ENCODE measurements around the gene SFT2D3. TPM values are rescaled to one million over a fixed set of nuclear protein-coding genes. Genes with fewer than 3 reads are reported as not detected.

The SFT2D3 gene
- total RNA-seq: 5.7 and 6.7 TPM in 2 replicates

DNA sequence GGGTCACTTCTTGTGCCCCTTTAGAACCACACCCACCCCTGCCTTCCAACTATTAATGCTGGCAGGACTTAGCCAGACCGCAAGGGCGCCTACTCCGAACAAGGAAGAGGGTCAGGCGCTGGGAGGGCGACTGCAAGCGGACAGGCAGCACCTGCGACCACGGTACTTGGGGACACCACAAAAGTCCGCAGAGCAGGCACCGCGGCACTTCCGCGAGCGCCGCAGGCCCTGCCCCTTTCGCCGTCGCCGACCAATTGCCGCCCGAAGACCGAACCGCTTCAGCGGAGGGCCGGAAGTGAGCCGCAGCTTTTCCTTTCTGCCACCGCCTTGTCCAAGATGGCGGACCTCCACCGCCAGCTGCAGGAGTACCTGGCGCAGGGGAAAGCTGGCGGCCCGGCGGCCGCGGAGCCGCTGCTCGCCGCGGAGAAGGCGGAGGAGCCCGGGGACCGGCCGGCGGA lies at the start of gene SFT2D3:
SFT2D3 (plus strand) TSS at position 305 of the 458 bp plus-strand sequence; CDS start at position 337, 32 bp downstream.
- DNase-seq (ENCODE audit: low read depth): peak; percentile 38
- peak within 1 kb of the TSS; percentile 67 for H3K4me3 ChIP-seq (ENCODE audit: low read depth, low read length)
- no peak for TF ChIP-seq CTCF (conservative IDR thresholded peaks at IDR 0.05; ENCODE audit: low read depth, low read length)

GRCh38 chr2:127651971-127652550 lies 49.2 kb upstream of the SFT2D3 start:
- no peak for DNase-seq (ENCODE audit: low read depth)
- no peak for TF ChIP-seq CTCF (conservative IDR thresholded peaks at IDR 0.05; ENCODE audit: low read depth, low read length)

GRCh38 chr2:127652786-127653357 lies 48.4 kb upstream of the SFT2D3 start:
- TF ChIP-seq CTCF (conservative IDR thresholded peaks at IDR 0.05; ENCODE audit: low read depth, low read length): no peak
- H3K4me3 ChIP-seq (ENCODE audit: low read depth, low read length): no peak overlapping the region
- DNase-seq (ENCODE audit: low read depth): no peak

More at GRCh38 chr2:127651971-127652550, 49.2 kb upstream of the SFT2D3 start:
- H3K4me3 ChIP-seq (ENCODE audit: low read depth, low read length): no peak overlapping the region

- no peak overlapping the region for H3K4me3 ChIP-seq (ENCODE audit: low read depth, low read length)
- TF ChIP-seq CTCF (conservative IDR thresholded peaks at IDR 0.05; ENCODE audit: low read depth, low read length): no peak
- no peak for DNase-seq (ENCODE audit: low read depth)
Observed at GRCh38 chr2:127653421-127654083, 47.7 kb upstream of the SFT2D3 start.

DNA sequence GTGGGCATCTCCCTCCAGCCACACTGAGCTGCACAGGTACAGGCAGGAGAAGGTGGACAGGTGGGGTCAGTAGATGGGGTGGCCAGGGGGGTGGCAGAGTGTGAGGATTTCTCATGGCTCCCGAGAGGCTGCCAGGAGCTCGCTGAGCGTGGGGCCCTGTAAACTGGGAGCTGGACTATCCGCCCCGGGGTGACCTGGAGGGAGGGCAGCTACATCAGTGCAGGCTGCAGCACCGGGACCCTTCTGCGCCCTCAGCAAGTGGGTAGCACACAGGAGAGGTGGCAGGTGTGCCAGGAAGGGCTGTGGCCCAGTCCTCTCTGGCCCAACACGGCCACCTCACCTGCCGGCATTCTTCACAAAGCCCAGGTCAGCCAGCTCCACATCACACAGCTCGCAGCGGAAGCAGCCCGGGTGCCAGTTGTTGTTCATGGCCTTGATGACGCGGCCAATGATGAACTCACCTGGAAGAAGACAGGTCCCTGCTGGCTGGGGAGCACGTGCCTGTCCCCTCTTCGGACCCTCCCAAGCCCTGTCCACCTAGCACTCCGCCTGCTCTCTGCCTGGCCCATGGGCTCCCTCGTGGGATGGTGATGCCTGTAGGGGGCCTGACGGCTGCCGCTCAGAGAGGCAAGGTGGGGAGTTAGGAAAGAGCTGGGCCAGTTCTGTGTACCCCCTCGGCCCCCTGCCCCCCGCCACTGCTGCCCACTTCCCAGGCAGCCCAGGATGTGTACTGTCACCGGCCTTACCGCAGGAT lies 47.0 kb upstream of the SFT2D3 start:
- no peak overlapping the region for H3K4me3 ChIP-seq (ENCODE audit: low read depth, low read length)
- TF ChIP-seq CTCF (conservative IDR thresholded peaks at IDR 0.05; ENCODE audit: low read depth, low read length): no peak
- DNase-seq (ENCODE audit: low read depth): no peak

GRCh38 chr2:127654838-127655175 lies 46.5 kb upstream of the SFT2D3 start:
- no peak for DNase-seq (ENCODE audit: low read depth)

More at GRCh38 chr2:127654838-127655175, 46.5 kb upstream of the SFT2D3 start:
- TF ChIP-seq CTCF (conservative IDR thresholded peaks at IDR 0.05; ENCODE audit: low read depth, low read length): no peak
- H3K4me3 ChIP-seq (ENCODE audit: low read depth, low read length): no peak overlapping the region
